Hematopoietic multipotent progenitor cell treated with erythropoietin and hydrocortisone succinate and interleukin-3 and kit ligand, for 4 days (in vitro differentiated cells): Measurements from ENCODE around the gene FLVCR1.
"Not testable (repeated sequence)": the region's sequence is repeated elsewhere in the genome, so short reads cannot be mapped to it uniquely, and the experiment has no call there.

Experiments used
- DNase-seq: peaks from one replicate; pipeline ENCODE4 v3.0.0-alpha.2; 2015

FLVCR1 gene

DNA sequence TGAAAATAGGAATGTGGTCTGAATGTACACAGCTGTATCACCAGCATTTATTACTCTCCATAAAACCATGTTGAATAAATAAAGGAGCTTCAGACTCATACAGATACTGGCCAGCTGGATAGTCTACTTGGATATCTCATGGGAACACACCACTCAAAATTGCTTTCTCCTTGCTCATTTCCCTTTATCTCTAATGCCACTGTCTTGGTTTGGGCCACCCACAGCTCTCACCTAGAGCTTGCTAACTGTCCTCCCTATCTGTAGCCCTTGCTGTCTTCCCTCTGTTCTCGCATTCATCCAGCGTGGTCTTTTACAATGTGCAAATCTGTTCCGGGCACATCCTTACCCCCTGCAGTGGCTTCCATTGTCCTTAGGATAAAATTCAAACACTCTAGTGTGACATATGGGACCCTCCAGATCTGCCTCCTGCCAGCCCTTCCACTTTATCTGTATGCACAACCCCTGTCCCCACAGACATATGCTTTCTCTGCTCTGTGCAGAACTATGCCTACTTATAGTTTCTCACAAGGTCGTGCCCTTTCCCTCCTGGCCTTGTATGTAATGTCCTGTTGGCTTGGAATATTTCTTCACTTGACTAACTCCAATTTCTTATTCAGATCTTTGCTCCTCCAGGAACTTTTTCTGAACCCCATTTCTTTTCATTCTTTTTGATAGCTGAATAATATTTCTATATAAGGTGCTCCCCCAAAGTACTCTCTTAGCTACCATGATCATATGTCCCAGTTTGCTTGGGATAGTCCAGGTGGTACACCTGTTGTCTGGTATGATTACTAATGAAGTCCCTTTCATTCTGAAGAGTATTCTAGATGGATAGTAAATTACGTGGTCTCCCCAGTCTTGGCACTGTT, 2.9 kb downstream of the FLVCR1 start:
- DNase-seq: peak; percentile 89

DNA sequence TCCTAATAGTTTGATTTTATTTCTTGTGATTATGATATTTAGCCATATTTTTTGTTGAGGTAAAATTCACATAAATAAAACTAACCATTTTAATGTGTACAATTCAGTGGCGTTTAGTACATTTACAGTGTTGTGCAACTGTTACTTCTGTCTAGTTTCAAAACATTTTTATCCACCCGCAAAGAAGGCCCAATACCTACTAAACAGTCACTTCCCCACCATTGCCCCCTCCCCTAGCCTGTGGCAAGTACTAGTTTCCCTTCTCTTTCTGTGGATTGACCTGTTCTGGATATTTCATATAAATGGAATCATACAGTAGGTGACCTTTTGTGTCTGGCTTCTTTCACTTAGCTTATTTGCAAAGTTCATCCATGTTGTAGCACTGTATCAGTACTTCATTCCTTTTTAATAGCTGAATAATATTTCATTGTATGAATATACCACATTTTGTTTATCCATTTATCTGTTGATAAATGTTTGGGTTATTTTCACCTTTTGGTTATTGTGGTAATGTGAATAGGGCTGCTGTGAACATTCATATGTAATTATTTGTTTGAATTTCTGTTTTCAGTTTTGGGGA, 4.1 kb downstream of the FLVCR1 start:
- no peak for DNase-seq

GRCh38 chr1:212863345-212863744, 5.3 kb downstream of the FLVCR1 start:
- DNase-seq: not testable (repeated sequence)

- no peak for DNase-seq
These were observed 6.1 kb downstream of the FLVCR1 start for GRCh38 chr1:212864201-212864600.

DNA sequence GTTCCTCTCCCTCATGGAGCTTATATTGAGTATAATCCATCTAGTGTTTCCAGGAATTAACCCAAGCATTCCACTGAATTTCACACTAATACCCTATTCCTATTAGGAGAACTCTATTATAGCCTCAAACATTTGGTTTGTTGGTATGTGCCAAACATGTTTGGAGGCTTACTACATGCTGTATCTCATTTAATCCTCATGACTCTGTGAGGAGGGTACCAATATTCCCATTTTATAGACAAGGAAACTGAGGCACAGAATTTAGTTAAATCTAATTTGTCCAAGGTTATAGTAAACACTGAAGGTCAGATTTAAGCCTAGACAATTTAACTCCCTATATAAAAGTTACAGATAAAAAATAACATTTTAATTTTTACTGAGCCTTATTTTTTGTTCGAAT, 9.1 kb downstream of the FLVCR1 start:
- DNase-seq: no peak

DNA sequence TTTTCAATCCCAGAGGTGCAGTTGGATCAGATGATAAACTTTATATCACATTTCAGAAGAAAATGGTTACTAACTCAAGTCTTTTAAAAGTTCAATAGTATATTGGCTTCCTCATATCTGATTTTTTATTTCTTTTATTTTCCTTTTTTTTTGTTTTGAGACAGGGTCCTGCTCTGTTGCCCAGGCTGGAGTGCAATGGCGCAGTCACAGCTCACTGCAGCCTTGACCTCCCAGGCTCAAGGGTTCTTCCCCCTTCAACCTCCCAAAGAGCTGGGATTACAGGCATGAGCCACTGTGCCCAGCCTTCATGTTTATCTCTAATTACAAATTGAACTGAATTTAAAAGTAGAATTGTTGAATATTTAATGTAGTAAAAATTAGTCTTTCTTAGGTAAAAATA, 13.9 kb downstream of the FLVCR1 start:
- DNase-seq: no peak

DNA sequence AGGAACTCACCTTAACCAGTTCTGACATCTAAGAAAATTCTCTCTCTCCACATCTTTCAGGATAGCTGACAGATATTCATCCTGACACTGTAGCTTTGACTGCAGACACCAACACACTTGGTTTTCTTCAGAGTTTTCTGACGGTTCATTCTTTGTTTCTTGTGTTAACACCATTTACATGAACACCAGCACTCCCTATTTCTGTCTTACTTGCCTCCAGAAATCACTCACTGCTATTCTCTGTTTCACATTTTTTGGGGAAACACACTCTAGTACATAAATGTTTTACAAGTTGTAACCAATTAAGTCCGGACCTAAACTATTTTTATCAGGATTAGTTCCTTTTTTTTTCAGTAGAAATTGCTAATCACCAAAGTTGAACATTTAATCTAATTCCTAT, 15.4 kb downstream of the FLVCR1 start:
- DNase-seq: no peak

GRCh38 chr1:212878418-212878817, 20.3 kb downstream of the FLVCR1 start:
- DNase-seq: no peak

GRCh38 chr1:212879947-212880690, 22.0 kb downstream of the FLVCR1 start:
- DNase-seq: no peak

DNA sequence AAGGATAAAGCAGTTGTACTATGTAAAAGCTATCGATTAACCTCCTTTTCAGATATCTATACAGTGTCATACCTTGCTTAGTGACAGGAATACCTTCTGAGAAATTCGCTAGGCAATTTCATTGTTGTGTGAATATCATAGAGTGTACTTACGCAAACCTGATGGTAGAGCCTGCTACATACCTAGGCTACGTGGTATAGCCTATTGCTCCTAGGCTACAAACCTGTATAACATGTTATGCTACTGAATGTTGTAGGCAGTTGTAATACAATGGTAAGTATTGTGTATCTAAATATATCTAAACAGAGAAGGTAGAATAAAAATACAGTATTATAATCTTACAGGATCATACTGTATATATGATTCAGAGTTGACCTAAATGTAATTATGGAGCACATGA, 26.5 kb downstream of the FLVCR1 start:
- DNase-seq: no peak

- no peak for DNase-seq
These were observed 34.0 kb downstream of the FLVCR1 start for GRCh38 chr1:212892108-212892507.

GRCh38 chr1:212899845-212900244, 41.8 kb downstream of the FLVCR1 start:
- no peak for DNase-seq

- no peak for DNase-seq
These were observed 43.2 kb downstream of the FLVCR1 start for GRCh38 chr1:212901290-212901689.

GRCh38 chr1:212902054-212902453, 44.0 kb downstream of the FLVCR1 start:
- DNase-seq: no peak

DNA sequence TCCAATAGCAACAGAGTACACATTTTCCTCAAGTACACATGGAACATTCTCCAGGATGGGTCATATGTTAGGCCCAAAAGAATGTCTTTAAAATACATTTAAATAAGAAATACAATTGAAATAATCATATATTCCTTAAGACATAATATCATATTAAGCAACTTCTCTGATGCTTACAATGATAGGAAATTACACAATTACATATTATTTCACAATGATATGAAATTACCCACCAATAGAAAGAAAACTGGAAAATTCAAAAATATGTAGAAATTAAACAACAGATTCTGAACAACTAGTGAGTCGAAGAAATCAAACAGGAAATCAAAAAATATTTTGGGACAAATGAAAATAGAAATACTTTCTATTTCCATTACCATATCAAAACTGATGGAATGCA, 45.6 kb downstream of the FLVCR1 start:
- DNase-seq: no peak

DNA sequence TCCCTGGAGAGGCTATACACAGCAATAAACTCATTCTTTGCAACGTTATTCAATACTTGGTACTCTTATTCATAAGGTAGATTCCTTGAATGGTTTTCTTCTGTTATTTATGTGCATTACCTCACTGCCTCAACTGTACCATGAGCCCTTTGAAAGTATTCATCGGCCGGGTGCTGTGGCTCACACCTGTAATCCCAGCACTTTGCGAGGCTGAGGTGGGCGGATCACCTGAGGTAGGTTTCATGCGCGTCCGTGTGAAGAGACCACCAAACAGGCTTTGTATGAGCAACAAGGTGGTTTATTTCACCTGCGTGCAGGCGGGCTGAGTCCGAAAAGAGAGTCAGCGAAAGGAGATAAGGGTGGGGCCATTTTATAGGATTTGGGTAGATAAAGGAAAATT, 50.0 kb downstream of the FLVCR1 start:
- not testable (repeated sequence) for DNase-seq

- DNase-seq: no peak
These were observed 50.9 kb downstream of the FLVCR1 start for GRCh38 chr1:212908971-212909370.

DNA sequence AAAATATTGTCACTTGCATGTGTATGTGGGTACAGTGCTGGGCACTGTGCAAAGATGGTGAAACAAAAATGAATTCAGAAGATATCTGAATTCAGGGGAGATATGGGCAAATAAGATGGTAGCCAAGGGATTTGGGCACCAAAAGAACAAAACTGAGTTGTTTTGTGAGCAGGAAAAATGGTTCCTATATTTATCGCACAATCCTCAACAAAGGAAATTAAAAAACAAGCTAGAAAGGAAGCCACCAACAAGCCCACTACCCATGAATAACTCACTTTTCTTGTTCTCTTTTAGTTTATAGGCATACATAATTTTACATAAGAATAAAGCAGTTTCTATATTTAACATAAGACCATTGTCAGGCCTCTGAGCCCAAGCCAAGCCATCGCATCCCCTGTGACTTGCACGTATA, 51.6 kb downstream of the FLVCR1 start:
- DNase-seq: no peak

DNA sequence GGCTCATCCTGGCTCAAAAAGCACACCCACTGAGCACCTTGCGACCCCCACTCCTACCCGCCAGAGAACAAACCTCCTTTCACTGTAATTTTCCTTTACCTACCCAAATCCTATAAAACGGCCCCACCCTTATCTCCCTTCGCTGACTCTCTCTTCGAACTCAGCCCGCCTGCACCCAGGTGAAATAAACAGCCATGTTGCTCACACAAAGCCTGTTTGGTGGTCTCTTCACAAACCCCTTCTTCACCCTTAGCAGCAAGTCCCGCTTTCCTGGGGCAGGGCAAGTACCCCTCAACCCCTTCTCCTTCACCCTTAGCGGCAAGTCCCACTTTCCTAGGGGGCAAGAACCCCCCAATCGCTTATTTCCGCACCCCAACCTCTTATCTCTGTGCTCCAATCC, 52.1 kb downstream of the FLVCR1 start:
- DNase-seq: not testable (repeated sequence)

GRCh38 chr1:212913638-212914037, 55.6 kb downstream of the FLVCR1 start:
- DNase-seq: not testable (repeated sequence)

GRCh38 chr1:212914110-212914509, 56.0 kb downstream of the FLVCR1 start:
- DNase-seq: not testable (repeated sequence)

- no peak for DNase-seq
These were observed 56.7 kb downstream of the FLVCR1 start for GRCh38 chr1:212914789-212915188.

DNA sequence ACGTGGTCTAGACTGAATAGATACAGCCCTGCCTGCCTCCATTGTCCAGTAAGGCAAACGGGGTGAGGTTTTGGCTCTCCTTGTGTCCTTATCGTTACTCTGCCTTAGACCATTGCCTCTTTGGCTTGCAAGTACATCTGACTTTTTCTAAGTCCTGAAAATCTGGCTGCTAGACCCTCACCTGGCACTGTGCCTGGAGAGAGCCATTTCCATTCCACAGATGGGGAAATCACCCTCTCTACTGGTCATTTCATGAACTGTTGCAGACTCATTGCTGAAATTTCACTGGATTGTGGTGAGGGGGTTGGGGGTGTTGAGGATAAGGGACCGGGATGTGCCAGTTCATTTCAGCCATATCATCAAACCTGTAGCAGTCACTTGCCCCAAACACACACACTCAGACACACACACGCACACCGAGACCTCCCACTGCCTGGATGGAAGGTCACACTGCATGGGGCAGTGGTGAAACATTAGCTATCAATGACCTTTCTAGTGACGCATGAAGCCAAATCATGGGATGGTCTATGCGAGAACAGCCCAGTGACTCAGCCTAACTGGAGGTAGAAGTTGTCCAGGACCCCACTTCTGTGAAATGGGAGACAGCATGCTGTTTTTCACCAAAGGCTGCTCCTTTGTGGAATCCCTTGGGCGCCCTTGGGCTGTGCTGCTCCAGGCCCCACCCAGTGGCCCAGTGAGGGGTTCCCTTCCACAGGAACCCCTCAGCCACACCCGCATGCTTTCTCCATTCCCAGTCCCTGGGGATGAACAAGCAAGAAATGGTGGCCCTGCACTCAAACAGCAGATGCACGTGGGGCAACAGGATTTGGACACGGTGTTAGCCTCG, 57.4 kb downstream of the FLVCR1 start:
- peak; percentile 39 for DNase-seq
